Smooth muscle cell (in vitro differentiated cells): ENCODE results near the gene CASQ2. TPM values are rescaled to one million over a fixed set of nuclear protein-coding genes. Genes with fewer than 3 reads are reported as not detected.

Source experiments
- DNase-seq: peaks from one replicate; lab custom pipeline; 2025; ENCODE audit not compliant: unreplicated experiment; lab: John Stamatoyannopoulos, UW
- H2AFZ ChIP-seq: fragments of 200-600 bp; sonication (generic); 2 replicates; pipeline ENCODE4 v1.6.0; 2016; ENCODE audit warnings: antibody characterized with exemption, low read depth, mild to moderate bottlenecking
- H3F3A ChIP-seq: fragments of 200-600 bp; sonication (generic); 2 replicates; pipeline ENCODE4 v1.6.0; 2017; ENCODE audit warnings: antibody characterized with exemption, low read depth
- H3K27ac ChIP-seq: fragments of 200-600 bp; sonication (generic); 2 replicates; pipeline ENCODE4 v1.5.1; 2016; ENCODE audit warnings: low read depth, mild to moderate bottlenecking
- H3K27me3 ChIP-seq: fragments of 200-600 bp; sonication (generic); 2 replicates; pipeline ENCODE4 v1.6.1; 2016; ENCODE audit warnings: low read depth, mild to moderate bottlenecking
- H3K36me3 ChIP-seq: fragments of 200-600 bp; sonication (generic); 2 replicates; pipeline ENCODE4 v1.5.1; 2016; ENCODE audit warnings: low read depth
- H3K4me1 ChIP-seq: fragments of 200-600 bp; sonication (generic); 2 replicates; pipeline ENCODE4 v1.5.1; 2016; ENCODE audit warnings: low read depth
- H3K4me2 ChIP-seq: fragments of 200-600 bp; sonication (generic); 2 replicates; pipeline ENCODE4 v1.6.0; 2016; ENCODE audit warnings: mild to moderate bottlenecking
- H3K4me3 ChIP-seq: fragments of 200-600 bp; sonication (generic); 2 replicates; pipeline ENCODE4 v1.5.1; 2016; ENCODE audit warnings: mild to moderate bottlenecking
- H3K79me2 ChIP-seq: fragments of 200-600 bp; sonication (generic); 2 replicates; pipeline ENCODE4 v1.6.0; 2016; ENCODE audit warnings: low read depth, mild to moderate bottlenecking
- H3K9ac ChIP-seq: fragments of 200-600 bp; sonication (generic); 2 replicates; pipeline ENCODE4 v1.6.0; 2016; ENCODE audit warnings: low read depth
- H3K9me3 ChIP-seq: fragments of 200-600 bp; sonication (generic); replicated peaks from 2 replicates; pipeline ENCODE4 v1.5.1; 2016; ENCODE audit warnings: low read depth
- H4K20me1 ChIP-seq: fragments of 200-600 bp; sonication (generic); 2 replicates; pipeline ENCODE4 v1.6.0; 2016; ENCODE audit warnings: low read depth
- CTCF ChIP-seq: fragments of 200-600 bp; sonication (generic); IDR thresholded peaks from 2 replicates; pipeline ENCODE4 v1.5.1; 2017; ENCODE audit warnings: borderline replicate concordance, mild to moderate bottlenecking, antibody characterized with exemption; ENCODE audit not compliant: insufficient read depth, poor library complexity, severe bottlenecking
- WGBS: methylation state at CpG from one replicate; pipeline ENCODE4 v1.1.7; 2016; ENCODE audit warnings: low lambda C conversion rate; 5-methylcytosine and 5-hydroxymethylcytosine counted together
- polyA plus RNA-seq: library from polyadenylated mRNA; unstranded; fragments of >200 nt; fragmentation: Nextera tagmentation; extraction: Ambion mirVana; gene quantifications from 2 replicates; pipeline ENCODE4 v1.2.1, GENCODE V29; 2016
- total RNA-seq: library from RNA; depleted of rRNA; stranded (reverse); fragments of >200 nt; gene quantifications from 2 replicates; pipeline ENCODE4 v1.2.3, GENCODE V29; 2014

Gene CASQ2
- total and polyA plus RNA-seq, 2 experiments from 2014 or later = not detected

DNA sequence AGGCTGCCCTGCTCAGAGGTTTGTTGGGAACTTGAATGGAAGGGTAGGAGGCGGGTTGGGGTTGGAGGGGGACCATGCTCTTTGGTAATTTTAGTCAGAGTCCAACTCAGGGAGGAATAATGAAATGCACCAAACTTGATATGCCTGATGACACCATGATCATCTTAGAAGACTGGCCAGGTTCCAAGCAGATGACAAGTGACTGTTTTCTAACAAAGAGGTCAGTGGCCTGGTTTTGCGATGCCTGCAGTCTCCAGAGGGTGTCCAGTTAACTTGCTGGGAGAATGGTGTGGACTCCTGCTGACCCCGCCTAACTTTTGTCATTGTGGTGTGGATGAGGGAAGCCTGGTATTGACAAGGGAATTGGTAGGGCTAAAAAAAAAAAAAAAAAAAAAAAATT is 114.4 kb downstream of the CASQ2 start:
- H3K4me1 ChIP-seq = peaks cover 15% of the 10 kb centered on the region
- H3K9me3 ChIP-seq = no peaks in the 10 kb centered on the region
- no peak for TF ChIP-seq CTCF
- H3K79me2 ChIP-seq = no peaks in the 10 kb centered on the region
- peaks cover 7% of the 10 kb centered on the region for H4K20me1 ChIP-seq
- WGBS = 98% methylated on average over 3 of the region's 3 CpGs
- peaks cover 7% of the 10 kb centered on the region for H3F3A ChIP-seq
- H3K27ac ChIP-seq = no peak overlapping the region
- no peak overlapping the region for H3K4me3 ChIP-seq
- H2AFZ ChIP-seq = no peak overlapping the region
- H3K36me3 ChIP-seq = no peaks in the 10 kb centered on the region
- no peaks in the 10 kb centered on the region for H3K27me3 ChIP-seq
- no peak overlapping the region for H3K9ac ChIP-seq
- H3K4me2 ChIP-seq = no peak overlapping the region
- no peak for DNase-seq

DNA sequence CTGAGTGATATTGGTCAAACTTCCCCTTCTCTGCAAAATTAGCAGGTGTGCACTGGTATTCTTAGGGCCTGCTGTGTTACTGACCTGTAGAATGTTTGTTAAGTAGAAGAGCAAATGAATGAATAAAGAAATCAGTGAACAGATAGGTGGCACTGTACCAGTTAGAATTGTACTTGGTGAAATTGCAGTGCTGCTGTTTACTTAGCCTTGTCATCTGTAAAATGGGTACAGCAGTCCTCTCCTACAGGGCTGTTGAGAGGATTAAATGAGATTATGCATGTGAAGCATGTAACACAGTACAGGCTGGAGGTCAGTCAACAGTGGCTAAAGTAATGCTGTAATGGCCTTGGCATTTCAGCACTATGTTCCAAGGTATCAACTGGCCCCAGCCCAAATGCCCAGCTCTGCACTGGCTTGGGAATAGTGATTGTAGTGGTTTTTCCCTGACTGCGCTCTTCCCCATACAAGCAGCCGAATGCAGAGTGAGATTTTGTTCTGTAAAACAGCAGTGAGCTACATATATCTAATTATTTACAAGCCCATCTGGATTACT is 116.2 kb downstream of the CASQ2 start:
- Histone ChIP-seq H3K4me3 (no peak overlapping the region), H3K36me3 (no peaks in the 10 kb centered on the region), H3K27ac (no peak overlapping the region), H3K4me2 (no peak overlapping the region), H2AFZ (no peak overlapping the region), H3K9ac (no peak overlapping the region), H3K9me3 (no peaks in the 10 kb centered on the region), H3K79me2 (no peaks in the 10 kb centered on the region), H3K27me3 (no peaks in the 10 kb centered on the region), H3F3A (peaks cover 7% of the 10 kb centered on the region), H3K4me1 (peaks cover 15% of the 10 kb centered on the region), H4K20me1 (peaks cover 17% of the 10 kb centered on the region)
- DNase-seq = no peak
- WGBS = 97% methylated on average over 2 of the region's 2 CpGs
- TF ChIP-seq CTCF = no peak

GRCh38 chr1:115651391-115651790 is 117.1 kb downstream of the CASQ2 start:
- peaks cover 7% of the 10 kb centered on the region for H3F3A ChIP-seq
- no peaks in the 10 kb centered on the region for H3K9me3 ChIP-seq
- no peak overlapping the region for H3K4me3 ChIP-seq
- no peak overlapping the region for H3K4me2 ChIP-seq
- no peaks in the 10 kb centered on the region for H3K36me3 ChIP-seq
- no peak for TF ChIP-seq CTCF
- H3K27me3 ChIP-seq = no peaks in the 10 kb centered on the region
- H3K4me1 ChIP-seq = peaks cover 15% of the 10 kb centered on the region
- H2AFZ ChIP-seq = no peak overlapping the region
- H3K9ac ChIP-seq = no peak overlapping the region
- peak overlapping the region; percentile 51 for H3K27ac ChIP-seq
- no peaks in the 10 kb centered on the region for H3K79me2 ChIP-seq
- H4K20me1 ChIP-seq = peaks cover 25% of the 10 kb centered on the region
- DNase-seq = no peak
- WGBS = 87% methylated on average over 8 of the region's 8 CpGs

- H3K4me3 ChIP-seq = no peak overlapping the region
- no peaks in the 10 kb centered on the region for H3K9me3 ChIP-seq
- no peaks in the 10 kb centered on the region for H3K36me3 ChIP-seq
- H3K4me2 ChIP-seq = no peak overlapping the region
- no peak overlapping the region for H2AFZ ChIP-seq
- peaks cover 7% of the 10 kb centered on the region for H3F3A ChIP-seq
- H4K20me1 ChIP-seq = peaks cover 25% of the 10 kb centered on the region
- H3K79me2 ChIP-seq = no peaks in the 10 kb centered on the region
- no peaks in the 10 kb centered on the region for H3K27me3 ChIP-seq
- H3K9ac ChIP-seq = no peak overlapping the region
- H3K4me1 ChIP-seq = peaks cover 15% of the 10 kb centered on the region
- TF ChIP-seq CTCF = no peak
- WGBS = 78% methylated on average over 3 of the region's 3 CpGs
- DNase-seq = no peak
- H3K27ac ChIP-seq = peak overlapping the region; percentile 51
Measured at GRCh38 chr1:115650961-115651360, 117.6 kb downstream of the CASQ2 start.
